Mucosa of rectum (tissue), 2 donors: ENCODE data around the gene CADPS2.

Source experiments
- H3K27ac ChIP-seq, 2 donors: one replicate each; pipeline ENCODE4 v1.7.0; 2013; ENCODE audit warnings: inconsistent platforms in 2 of 2, low read depth in 2 of 2, low read length in 2 of 2
- H3K27me3 ChIP-seq, 2 donors: one replicate each; pipeline ENCODE4 v1.7.0; 2013; ENCODE audit warnings: low read length in 2 of 2; ENCODE audit not compliant: control insufficient read depth in 2 of 2, insufficient read depth in 2 of 2
- H3K36me3 ChIP-seq, 2 donors: one replicate each; pipeline ENCODE4 v1.7.0; 2013; ENCODE audit warnings: low read length in 2 of 2; ENCODE audit not compliant: control insufficient read depth in 2 of 2, insufficient read depth in 2 of 2
- H3K4me1 ChIP-seq, 2 donors: one replicate each; pipeline ENCODE4 v1.7.0; 2013; ENCODE audit warnings: low read length in 2 of 2, mild to moderate bottlenecking in 1 of 2; ENCODE audit not compliant: control insufficient read depth in 2 of 2, insufficient read depth in 2 of 2
- H3K4me3 ChIP-seq, 2 donors: one replicate each; pipeline ENCODE4 v1.7.0; 2013; ENCODE audit warnings: low read length in 2 of 2
- H3K9ac ChIP-seq, 2 donors: one replicate each; pipeline ENCODE4 v1.7.0; 2013; ENCODE audit warnings: low read length in 2 of 2, low read depth in 1 of 2, mild to moderate bottlenecking in 1 of 2
- H3K9me3 ChIP-seq, 2 donors: one replicate each; pipeline ENCODE4 v1.7.0; 2013; ENCODE audit warnings: low read length in 2 of 2; ENCODE audit not compliant: control insufficient read depth in 2 of 2
- donor health status: healthy.
- donor health status: Normal muscosa, but diverticular disease.

CADPS2 gene

DNA sequence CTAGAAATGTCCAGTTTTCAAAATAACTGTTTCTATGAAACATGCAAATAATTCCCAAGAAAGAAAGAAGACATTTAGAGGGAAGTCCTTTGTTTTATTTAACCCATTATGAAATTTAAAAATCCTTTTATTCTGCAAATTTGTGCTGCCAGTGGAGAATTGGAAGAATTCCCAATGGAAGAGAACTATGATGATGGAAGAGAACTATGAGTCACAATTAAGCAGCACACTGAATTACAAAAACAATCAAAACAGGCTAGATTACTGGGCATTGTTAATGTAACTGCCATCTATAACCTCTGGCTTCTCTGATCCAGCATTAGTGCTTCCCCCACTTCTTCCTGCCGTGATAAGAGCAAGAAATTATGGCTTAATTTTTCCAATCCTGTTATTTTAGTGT lies 455.6 kb downstream of the CADPS2 start:
- H3K27me3 ChIP-seq, result no peaks in the 10 kb centered on the region
- H3K9me3 ChIP-seq, result no peaks in the 10 kb centered on the region
- H3K9ac ChIP-seq, result no peak overlapping the region
- no peak overlapping the region for H3K27ac ChIP-seq
- H3K4me3 ChIP-seq, result no peak overlapping the region
- H3K4me1 ChIP-seq, result no peaks in the 10 kb centered on the region
- no peaks in the 10 kb centered on the region for H3K36me3 ChIP-seq

DNA sequence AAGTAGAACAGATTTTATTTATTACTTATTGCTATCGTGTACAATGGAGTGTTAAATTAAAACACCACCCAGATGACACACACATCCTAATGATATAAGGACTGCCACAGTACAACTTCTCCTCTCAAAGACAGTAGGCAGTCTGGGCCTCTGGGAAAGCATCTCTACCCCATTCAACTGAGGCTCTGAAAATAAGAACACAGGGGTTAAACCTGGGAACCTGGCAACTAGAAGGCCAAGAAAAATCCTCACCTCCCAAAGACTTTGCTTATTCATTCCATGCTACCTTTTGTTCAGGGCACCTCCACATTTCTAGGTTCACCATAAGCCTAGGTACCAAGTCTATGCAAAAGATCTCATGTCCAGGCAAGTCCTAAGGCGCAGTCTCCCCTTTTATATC lies 456.3 kb downstream of the CADPS2 start:
- Histone ChIP-seq H3K9ac (no peak overlapping the region), H3K36me3 (no peaks in the 10 kb centered on the region), H3K4me1 (no peaks in the 10 kb centered on the region), H3K27ac (no peak overlapping the region), H3K27me3 (no peaks in the 10 kb centered on the region), H3K4me3 (no peak overlapping the region), H3K9me3 (no peaks in the 10 kb centered on the region)

DNA sequence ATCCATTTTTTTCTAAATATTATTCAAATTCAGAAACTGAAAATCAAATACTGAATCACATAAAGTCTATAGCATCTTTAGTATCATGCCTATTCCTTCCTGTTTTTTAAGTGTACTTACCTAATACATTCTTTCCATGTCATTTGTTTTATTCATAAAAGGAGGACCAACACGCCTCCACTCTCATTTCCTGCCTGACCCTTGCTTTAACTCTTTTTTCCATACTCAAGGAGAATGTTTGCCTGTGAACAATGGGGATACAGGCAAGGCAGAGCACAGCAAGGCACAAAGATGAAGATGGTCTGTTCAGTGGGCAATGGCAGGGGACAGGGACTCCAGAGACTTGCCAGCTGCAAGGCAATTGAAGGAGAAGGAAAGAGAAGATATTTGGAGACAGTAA lies 460.5 kb downstream of the CADPS2 start:
- Histone ChIP-seq H3K9me3 (no peaks in the 10 kb centered on the region), H3K9ac (no peak overlapping the region), H3K27me3 (no peaks in the 10 kb centered on the region), H3K4me3 (no peak overlapping the region), H3K36me3 (no peaks in the 10 kb centered on the region), H3K27ac (no peak overlapping the region), H3K4me1 (no peaks in the 10 kb centered on the region)

DNA sequence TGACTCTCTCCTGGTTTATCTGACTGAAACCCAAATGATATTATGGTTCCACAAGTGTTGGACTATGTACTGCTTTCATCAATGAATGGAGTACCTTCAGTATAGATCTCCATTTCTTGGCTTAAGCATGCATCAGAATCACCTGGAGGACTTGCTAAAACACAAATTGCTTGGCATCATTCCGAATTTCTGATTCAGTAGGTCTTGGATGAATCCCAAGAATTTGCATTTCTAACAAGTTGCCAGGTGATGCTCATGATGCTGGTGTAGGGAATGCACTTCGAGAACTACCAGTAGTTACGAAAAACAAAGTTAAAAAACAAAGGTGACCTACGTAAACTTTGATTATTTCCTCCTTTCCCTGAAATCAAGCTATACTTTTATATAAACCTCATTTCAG lies 462.7 kb downstream of the CADPS2 start:
- Histone ChIP-seq H3K27me3 (no peaks in the 10 kb centered on the region), H3K9me3 (no peaks in the 10 kb centered on the region), H3K4me1 (no peaks in the 10 kb centered on the region), H3K9ac (no peak overlapping the region), H3K4me3 (no peak overlapping the region), H3K36me3 (no peaks in the 10 kb centered on the region), H3K27ac (no peak overlapping the region)

DNA sequence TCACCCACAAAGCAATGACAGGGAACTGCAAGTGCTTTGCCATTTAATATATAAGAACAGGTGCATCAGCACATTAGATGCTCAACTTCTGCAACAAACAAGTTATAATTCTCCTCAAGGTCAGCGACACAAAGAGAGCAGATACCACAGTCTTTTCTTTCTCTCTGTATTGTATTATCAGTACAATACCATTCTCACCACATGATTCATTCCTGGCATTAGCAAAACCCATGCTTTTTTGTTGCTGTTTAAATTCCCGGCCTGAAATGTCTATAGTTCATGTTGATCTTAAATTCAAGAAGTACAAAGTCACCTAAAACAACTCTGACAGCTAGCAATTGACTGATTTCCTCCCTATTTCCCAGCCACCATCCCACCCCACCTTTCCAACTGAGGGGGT lies 469.9 kb downstream of the CADPS2 start:
- Histone ChIP-seq H3K27ac (no peak overlapping the region), H3K27me3 (no peaks in the 10 kb centered on the region), H3K4me1 (no peaks in the 10 kb centered on the region)

DNA sequence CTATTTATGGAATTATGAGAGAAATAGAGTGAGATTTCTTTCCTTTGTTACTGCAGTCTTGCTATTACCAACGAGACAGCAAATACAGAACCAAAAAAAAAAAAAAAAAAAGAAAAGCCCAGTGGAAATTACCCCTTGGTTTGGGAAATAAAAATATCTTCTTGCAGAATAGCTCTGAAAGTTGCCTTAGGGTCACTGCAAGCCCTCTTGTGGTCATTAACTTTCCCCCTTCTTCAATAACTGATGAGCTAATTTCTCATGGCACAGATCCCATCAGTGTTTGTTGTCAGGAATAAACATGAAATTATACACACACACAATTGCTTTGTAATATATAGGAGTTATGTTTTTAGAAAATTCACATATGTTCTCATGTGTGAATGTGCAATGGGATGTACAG lies 470.8 kb downstream of the CADPS2 start:
- Histone ChIP-seq H3K36me3 (no peaks in the 10 kb centered on the region), H3K9ac (no peak overlapping the region), H3K9me3 (no peaks in the 10 kb centered on the region), H3K27ac (no peak overlapping the region), H3K4me3 (no peak overlapping the region), H3K27me3 (no peaks in the 10 kb centered on the region), H3K4me1 (no peaks in the 10 kb centered on the region)

More for the DNA sequence above, 469.9 kb downstream of the CADPS2 start:
- Histone ChIP-seq H3K9me3 (no peaks in the 10 kb centered on the region), H3K4me3 (no peak overlapping the region), H3K36me3 (no peaks in the 10 kb centered on the region), H3K9ac (no peak overlapping the region)

DNA sequence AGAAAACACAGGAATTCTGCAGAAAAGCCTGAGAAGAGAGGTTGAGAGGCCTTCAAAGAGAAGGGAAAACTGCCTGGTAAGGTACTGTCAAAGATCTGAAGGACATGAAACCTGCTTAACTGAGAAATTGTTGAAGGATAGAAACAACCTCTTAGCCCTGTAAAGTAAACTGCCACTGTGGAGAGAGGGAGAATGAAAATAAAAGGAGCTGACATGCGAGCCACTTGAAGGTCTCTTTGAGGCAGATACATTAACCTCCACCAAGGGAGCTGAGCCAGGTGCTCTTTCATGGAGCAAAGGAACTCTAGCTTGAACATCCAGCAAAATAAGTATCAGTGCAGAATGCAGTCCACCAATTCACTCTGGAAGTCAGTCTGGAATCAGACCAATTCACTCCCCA lies 472.9 kb downstream of the CADPS2 start:
- Histone ChIP-seq H3K9ac (no peak overlapping the region), H3K4me1 (no peaks in the 10 kb centered on the region), H3K9me3 (no peaks in the 10 kb centered on the region), H3K36me3 (no peaks in the 10 kb centered on the region), H3K4me3 (no peak overlapping the region), H3K27me3 (no peaks in the 10 kb centered on the region), H3K27ac (no peak overlapping the region)

DNA sequence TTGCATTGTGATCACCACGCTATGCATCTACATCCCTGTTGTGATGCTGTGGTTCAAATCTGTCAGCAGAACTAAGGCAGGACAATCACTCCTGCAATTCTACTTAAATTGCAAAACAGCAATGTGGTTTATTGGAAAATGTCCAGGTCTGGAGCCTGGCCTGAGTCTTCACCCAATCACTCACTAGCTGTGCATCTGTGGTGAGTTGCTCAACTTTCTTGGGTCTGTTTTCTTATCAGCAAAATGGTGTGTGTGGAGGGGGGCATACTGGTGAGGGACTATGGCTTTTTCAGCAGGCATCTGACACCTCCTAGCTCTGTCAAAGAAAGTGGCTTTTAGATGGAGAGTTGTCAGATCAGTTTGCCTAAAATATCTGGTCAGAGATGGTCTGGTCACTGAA lies 473.4 kb downstream of the CADPS2 start:
- H3K27me3 ChIP-seq, result no peaks in the 10 kb centered on the region
- H3K4me3 ChIP-seq, result no peak overlapping the region
- H3K9ac ChIP-seq, result no peak overlapping the region
- H3K27ac ChIP-seq, result no peak overlapping the region
- no peaks in the 10 kb centered on the region for H3K36me3 ChIP-seq
- no peaks in the 10 kb centered on the region for H3K4me1 ChIP-seq
- H3K9me3 ChIP-seq, result no peaks in the 10 kb centered on the region

DNA sequence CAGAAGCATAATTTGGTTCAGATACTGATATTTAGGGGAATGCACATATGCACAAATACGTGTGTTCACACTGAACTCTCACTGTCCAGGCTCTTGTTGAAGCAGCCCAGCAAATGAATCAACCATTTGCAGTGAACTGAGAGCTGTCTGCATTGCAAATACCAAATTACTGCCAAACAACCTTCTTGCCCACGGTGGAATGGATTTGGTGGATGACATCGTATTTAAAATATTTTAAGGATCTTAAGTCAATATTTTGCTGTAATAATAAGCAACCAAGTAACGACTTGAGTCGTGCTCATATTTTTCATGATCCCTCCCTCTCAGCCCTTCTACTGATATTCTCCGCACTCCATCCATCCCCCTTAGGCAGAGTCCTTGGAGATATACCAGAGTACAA lies 473.8 kb downstream of the CADPS2 start:
- no peaks in the 10 kb centered on the region for H3K27me3 ChIP-seq
- H3K9me3 ChIP-seq, result no peaks in the 10 kb centered on the region
- no peaks in the 10 kb centered on the region for H3K36me3 ChIP-seq
- no peaks in the 10 kb centered on the region for H3K4me1 ChIP-seq
- H3K9ac ChIP-seq, result no peak overlapping the region
- no peak overlapping the region for H3K4me3 ChIP-seq
- no peak overlapping the region for H3K27ac ChIP-seq

DNA sequence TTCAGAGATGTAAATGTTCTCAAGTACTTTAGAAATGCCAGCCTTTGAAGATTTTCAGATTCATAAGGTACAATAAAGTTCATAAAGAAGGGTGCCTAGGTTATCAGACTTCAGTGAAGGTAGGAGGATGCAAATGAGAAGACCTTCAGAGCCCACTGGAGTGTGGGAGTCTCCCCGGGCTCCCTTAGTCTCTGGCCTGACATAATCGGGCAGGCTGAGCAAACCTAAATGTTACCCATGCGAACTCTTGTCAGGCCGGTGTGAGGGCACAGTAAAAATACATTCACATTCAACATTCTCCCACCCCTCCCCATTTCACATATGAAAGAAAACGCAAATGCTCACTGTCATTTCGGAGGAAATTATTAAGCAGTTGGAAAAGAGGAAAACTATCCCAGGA lies 479.1 kb downstream of the CADPS2 start:
- H3K9ac ChIP-seq, result no peak overlapping the region
- no peak overlapping the region for H3K4me3 ChIP-seq
- no peaks in the 10 kb centered on the region for H3K27me3 ChIP-seq
- H3K36me3 ChIP-seq, result no peaks in the 10 kb centered on the region
- H3K27ac ChIP-seq, result no peak overlapping the region
- H3K4me1 ChIP-seq, result no peaks in the 10 kb centered on the region
- no peaks in the 10 kb centered on the region for H3K9me3 ChIP-seq

DNA sequence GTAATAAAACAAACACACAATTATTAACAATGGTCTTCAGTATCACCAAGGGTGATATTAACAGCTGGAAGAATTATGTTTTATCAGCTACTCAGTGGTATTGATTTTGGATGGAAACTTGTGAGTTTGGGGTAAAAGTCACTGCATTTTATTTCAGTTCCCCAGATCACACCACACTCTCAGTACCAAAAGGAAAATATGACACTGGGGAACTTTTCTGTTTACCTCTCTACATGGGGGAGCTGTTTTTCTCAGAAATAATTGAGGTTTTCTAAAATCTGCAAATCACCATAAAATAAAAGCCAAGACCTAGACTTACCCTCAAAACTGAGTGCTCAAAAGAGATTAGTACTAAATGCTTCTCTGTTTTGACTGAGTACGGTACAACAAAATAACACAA lies 483.1 kb downstream of the CADPS2 start:
- Histone ChIP-seq H3K9ac (no peak overlapping the region), H3K4me1 (no peaks in the 10 kb centered on the region), H3K36me3 (no peaks in the 10 kb centered on the region), H3K4me3 (no peak overlapping the region), H3K27ac (no peak overlapping the region), H3K27me3 (no peaks in the 10 kb centered on the region), H3K9me3 (no peaks in the 10 kb centered on the region)
